B cell (primary cell): ENCODE measurements around the gene TOP1.

Source experiments
- EZH2 ChIP-seq: IDR thresholded peaks from 2 replicates; pipeline ENCODE4 v1.6.1; 2012; ENCODE audit warnings: borderline replicate concordance, low read depth, mild to moderate bottlenecking, moderate library complexity, low read length; ENCODE audit not compliant: insufficient read depth, poor library complexity, severe bottlenecking
- TF ChIP-seq, protein P1 (sequence below): fragments of 200-600 bp; IDR thresholded peaks from one replicate; pipeline ENCODE4 v1.8.0; 2022; ENCODE audit warnings: antibody characterized with exemption, mild to moderate bottlenecking

- TF ChIP-seq, protein P1, sequence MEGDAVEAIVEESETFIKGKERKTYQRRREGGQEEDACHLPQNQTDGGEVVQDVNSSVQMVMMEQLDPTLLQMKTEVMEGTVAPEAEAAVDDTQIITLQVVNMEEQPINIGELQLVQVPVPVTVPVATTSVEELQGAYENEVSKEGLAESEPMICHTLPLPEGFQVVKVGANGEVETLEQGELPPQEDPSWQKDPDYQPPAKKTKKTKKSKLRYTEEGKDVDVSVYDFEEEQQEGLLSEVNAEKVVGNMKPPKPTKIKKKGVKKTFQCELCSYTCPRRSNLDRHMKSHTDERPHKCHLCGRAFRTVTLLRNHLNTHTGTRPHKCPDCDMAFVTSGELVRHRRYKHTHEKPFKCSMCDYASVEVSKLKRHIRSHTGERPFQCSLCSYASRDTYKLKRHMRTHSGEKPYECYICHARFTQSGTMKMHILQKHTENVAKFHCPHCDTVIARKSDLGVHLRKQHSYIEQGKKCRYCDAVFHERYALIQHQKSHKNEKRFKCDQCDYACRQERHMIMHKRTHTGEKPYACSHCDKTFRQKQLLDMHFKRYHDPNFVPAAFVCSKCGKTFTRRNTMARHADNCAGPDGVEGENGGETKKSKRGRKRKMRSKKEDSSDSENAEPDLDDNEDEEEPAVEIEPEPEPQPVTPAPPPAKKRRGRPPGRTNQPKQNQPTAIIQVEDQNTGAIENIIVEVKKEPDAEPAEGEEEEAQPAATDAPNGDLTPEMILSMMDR = no peak
- no peak for TF ChIP-seq EZH2
Observed at GRCh38 chr20:41006126-41006935, 22.3 kb upstream of the TOP1 start.
